Spleen (tissue), 11 donors: Measurements from ENCODE around the gene BRD4. TPM values are rescaled to one million over a fixed set of nuclear protein-coding genes. Genes with fewer than 3 reads are reported as not detected.
A peak's percentile ranks its signal among the peaks of the same experiment; 100 is the strongest.

Source experiments
- DNase-seq: peaks from one replicate; pipeline ENCODE4 v3.0.0-alpha.2; 2020
- H3K27ac ChIP-seq, 8 donors: fragments of 200-600 bp; sonication (generic) in 7 of 8; 1 replicate in 4 of 8; 2 replicates in 4 of 8; pipeline versions ENCODE4 v1.5.0 to v1.8.0; 2016 to 2021; ENCODE audit warnings: inconsistent platforms in 4 of 8, mild to moderate bottlenecking in 4 of 8, moderate library complexity in 1 of 8
- H3K27me3 ChIP-seq, 7 donors: fragments of 200-600 bp; sonication (generic) in 6 of 7; replicated peaks in 1 of 7; 1 replicate in 4 of 7; 2 replicates in 3 of 7; pipeline versions ENCODE4 v1.5.0 to v1.8.0; 2016 to 2021; ENCODE audit warnings: inconsistent platforms in 3 of 7, mild to moderate bottlenecking in 1 of 7
- H3K36me3 ChIP-seq, 6 donors: fragments of 200-600 bp; sonication (generic) in 5 of 6; 1 replicate in 4 of 6; 2 replicates in 2 of 6; pipeline versions ENCODE4 v1.5.0 to v1.8.0; 2016 to 2021; ENCODE audit warnings: inconsistent platforms in 2 of 6
- H3K4me1 ChIP-seq, 6 donors: fragments of 200-600 bp; sonication (generic) in 5 of 6; 1 replicate in 3 of 6; 2 replicates in 3 of 6; pipeline versions ENCODE4 v1.5.0 to v1.8.0; 2016 to 2021; ENCODE audit warnings: inconsistent platforms in 3 of 6
- H3K4me3 ChIP-seq, 8 donors: fragments of 200-600 bp; sonication (generic) in 7 of 8; 1 replicate in 4 of 8; 2 replicates in 4 of 8; pipeline versions ENCODE4 v1.5.0 to v1.8.0; 2016 to 2021; ENCODE audit warnings: inconsistent platforms in 4 of 8, mild to moderate bottlenecking in 4 of 8, moderate library complexity in 2 of 8
- H3K9me3 ChIP-seq, 8 donors: fragments of 200-600 bp; sonication (generic) in 7 of 8; 1 replicate in 4 of 8; 2 replicates in 4 of 8; pipeline versions ENCODE4 v1.5.0 to v1.8.0; 2016 to 2021; ENCODE audit warnings: inconsistent platforms in 4 of 8
- CTCF ChIP-seq, 11 experiments: fragments of 200-600 bp in 7 of 11; fragments of 450-650 bp in 4 of 11; sonication (generic) in 4 of 11; IDR thresholded peaks in 8 of 11; conservative IDR thresholded peaks in 3 of 11; 1 replicate in 7 of 11; 2 replicates in 4 of 11; pipeline versions ENCODE4 v1.4.0 to v1.8.0; 2016 to 2021; ENCODE audit warnings: antibody characterized with exemption in 11 of 11, inconsistent platforms in 4 of 11, mild to moderate bottlenecking in 1 of 11
- POLR2A ChIP-seq, 3 donors: fragments of 450-650 bp; IDR thresholded peaks; one replicate each; pipeline ENCODE4 v1.5.1; 2017; ENCODE audit warnings: antibody characterized with exemption in 3 of 3, mild to moderate bottlenecking in 1 of 3
- POLR2AphosphoS5 ChIP-seq, 3 donors: sonication (generic); formaldehyde crosslinking; IDR thresholded peaks; one replicate each; pipeline ENCODE4 v1.5.1; 2017; ENCODE audit warnings: antibody characterized with exemption in 3 of 3
- WGBS, 5 donors: extraction: QIAGEN DNeasy Blood & Tissue Kit in 3 of 5; methylation state at CpG; one replicate each; pipeline versions ENCODE4 v1.1.5 to v1.1.7; 2013 to 2018; 5-methylcytosine and 5-hydroxymethylcytosine counted together
- intact Hi-C: fragments of 100-400 bp; cut with DNase I; formaldehyde crosslinking; loops from one replicate; pipeline ENCODE4 v1.15.0; 2023; ENCODE audit warnings: low total_unique reads
- polyA plus RNA-seq, 3 donors: library from polyadenylated mRNA; stranded (reverse); fragments of 200-250 nt; gene quantifications; one replicate each; pipeline ENCODE4 v1.2.1, GENCODE V29; 2013
- total RNA-seq, 7 donors: library from RNA; depleted of rRNA in 3 of 7; stranded (reverse); fragments of >200 nt in 3 of 7; fragmentation: NEBNext Ultra II Directional in 4 of 7; extraction: Animal tissue kit (Norgen Biotek cat#: 25700) in 4 of 7; gene quantifications; one replicate each; pipeline versions ENCODE4 v1.1.0 to v1.2.1, GENCODE V29; 2016 to 2021
- donor health status: healthy with polysubstance abuse.
- donor health status: DM: no; HTN: no; CAD: no; lungs with moderate emphysema.
- donor health status: DM: no; HTN: no; CAD: no.
- donor health status: Bipolar disorder and iron deficiency.
- donor health status: healthy.
- donor health status: DM: no; HTN: no; CAD: no.
- donor health status: DM: yes; HTN: yes; CAD: no.

The BRD4 gene
- total and polyA plus RNA-seq, 10 donors, result 10.3 to 146 (median 68.0) TPM

DNA sequence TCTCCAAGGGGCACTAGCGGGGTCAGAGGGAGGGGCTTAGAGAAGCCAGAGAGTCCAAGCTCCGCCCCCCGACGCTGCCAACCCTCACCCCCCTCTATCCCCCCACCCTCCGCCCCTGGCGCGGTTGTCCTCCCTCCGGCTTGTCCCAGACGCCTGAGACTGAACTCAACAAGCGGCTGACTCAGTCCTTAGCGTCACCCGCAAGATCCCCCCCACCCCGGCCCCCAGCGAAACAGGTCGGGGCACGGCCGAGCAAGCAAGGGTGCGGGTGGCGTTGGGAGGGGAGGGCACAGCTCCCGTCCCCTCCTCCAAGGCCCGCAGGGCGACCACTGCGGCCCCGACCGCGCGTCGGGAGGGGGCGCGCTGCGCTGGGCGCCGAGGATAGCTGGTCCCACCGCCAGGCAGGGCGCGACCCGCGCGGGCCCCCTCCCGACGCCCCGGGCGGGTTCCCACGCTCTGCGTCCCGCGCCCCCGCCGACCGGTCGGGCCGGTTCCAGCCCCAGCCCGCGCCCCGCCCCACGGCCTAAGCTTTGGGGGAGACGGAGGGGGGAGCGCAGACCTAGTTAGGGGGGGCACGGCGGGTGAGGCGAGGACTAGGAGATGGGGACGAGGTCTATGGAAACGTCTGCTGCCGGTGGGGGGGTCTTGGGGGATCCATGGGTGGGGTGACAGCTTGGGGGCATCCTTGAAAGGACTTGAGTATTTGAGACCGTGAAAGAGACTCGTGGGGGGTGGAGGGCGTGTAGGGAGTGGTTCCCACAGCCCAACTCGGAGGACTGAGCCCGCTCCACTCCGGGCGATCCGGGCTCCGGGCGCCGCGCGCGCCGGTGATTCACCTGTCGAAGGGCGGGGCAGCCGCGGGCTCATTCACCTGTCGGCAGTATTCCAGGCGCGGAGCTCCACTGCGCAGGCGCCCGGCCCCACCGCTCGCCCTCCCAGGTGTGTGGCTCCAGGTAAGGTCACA is 136.7 kb downstream of the BRD4 start:
- H3K9me3 ChIP-seq, result no peaks in the 10 kb centered on the region
- intact Hi-C loops, result no loop called here
- H3K27ac ChIP-seq, result peak overlapping the region in 4 of 8 donors; percentile 46 to 74 (median 65)
- 5 to 12% (median 10%) methylated on average over 45 to 90 of the region's 91 CpGs for WGBS, 5 donors
- peaks cover 0 to 67% (median 45%) of the 10 kb centered on the region in 6 donors for H3K4me1 ChIP-seq
- no peak for DNase-seq
- peaks cover 0 to 19% (median 0%) of the 10 kb centered on the region in 6 donors for H3K36me3 ChIP-seq
- H3K27me3 ChIP-seq, result peaks cover 2 to 96% (median 42%) of the 10 kb centered on the region in 7 donors
- peak overlapping the region in 4 of 8 donors; percentile 21 to 60 (median 25) for H3K4me3 ChIP-seq
- TF ChIP-seq POLR2AphosphoS5 (IDR thresholded peaks at IDR 0.05), result peak in 2 of 3 donors; percentile 15 to 24
- TF ChIP-seq POLR2A (IDR thresholded peaks at IDR 0.05), result no peak
- TF ChIP-seq CTCF (IDR thresholded peaks at IDR 0.05 in 8 of 11, conservative IDR thresholded peaks at IDR 0.05 in 3 of 11), result peak in 1 of 11 experiments; percentile 19

- H3K4me3 ChIP-seq, result peak overlapping the region in 3 of 8 donors; percentile 21 to 60 (median 29)
- H3K27me3 ChIP-seq, result peaks cover 2 to 89% (median 35%) of the 10 kb centered on the region in 7 donors
- intact Hi-C loops, result no loop called here
- H3K36me3 ChIP-seq, result peaks cover 0 to 19% (median 0%) of the 10 kb centered on the region in 6 donors
- H3K4me1 ChIP-seq, result peaks cover 0 to 60% (median 39%) of the 10 kb centered on the region in 6 donors
- H3K9me3 ChIP-seq, result no peaks in the 10 kb centered on the region
- WGBS, 5 donors, result 42 to 62% (median 44%) methylated on average over 6 of the region's 6 CpGs
- no peak for DNase-seq
- peak overlapping the region in 5 of 8 donors; percentile 9 to 74 (median 63) for H3K27ac ChIP-seq
- TF ChIP-seq POLR2A (IDR thresholded peaks at IDR 0.05), result no peak
- TF ChIP-seq POLR2AphosphoS5 (IDR thresholded peaks at IDR 0.05), result no peak
- no peak for TF ChIP-seq CTCF (IDR thresholded peaks at IDR 0.05 in 8 of 11, conservative IDR thresholded peaks at IDR 0.05 in 3 of 11)
Measured at GRCh38 chr19:15194938-15195337, 137.4 kb downstream of the BRD4 start.

- Histone ChIP-seq H3K4me3 (no peak overlapping the region), H3K27ac (no peak overlapping the region), H3K9me3 (no peaks in the 10 kb centered on the region), H3K36me3 (peaks cover 0 to 45% (median 3%) of the 10 kb centered on the region in 6 donors), H3K27me3 (peaks cover 0 to 59% (median 26%) of the 10 kb centered on the region in 7 donors), H3K4me1 (peaks cover 0 to 30% (median 21%) of the 10 kb centered on the region in 6 donors)
- DNase-seq, result no peak
- 89 to 100% (median 94%) methylated on average over 1 to 18 of the region's 18 CpGs for WGBS, 5 donors
- TF ChIP-seq POLR2A (IDR thresholded peaks at IDR 0.05) (no peak), CTCF (IDR thresholded peaks at IDR 0.05 in 8 of 11, conservative IDR thresholded peaks at IDR 0.05 in 3 of 11) (no peak), POLR2AphosphoS5 (IDR thresholded peaks at IDR 0.05) (no peak)
- intact Hi-C loops, result no loop called here
Measured at GRCh38 chr19:15191982-15192381, 140.4 kb downstream of the BRD4 start.

- intact Hi-C loops, result no loop called here
- Histone ChIP-seq H3K27ac (no peak overlapping the region), H3K36me3 (peaks cover 0 to 50% (median 3%) of the 10 kb centered on the region in 6 donors), H3K4me3 (no peak overlapping the region), H3K27me3 (peaks cover 0 to 55% (median 23%) of the 10 kb centered on the region in 7 donors), H3K9me3 (no peaks in the 10 kb centered on the region), H3K4me1 (peaks cover 0 to 26% (median 17%) of the 10 kb centered on the region in 6 donors)
- WGBS, 5 donors, result 88 to 95% (median 92%) methylated on average over 13 to 18 of the region's 18 CpGs
- no peak for TF ChIP-seq POLR2AphosphoS5 (IDR thresholded peaks at IDR 0.05)
- no peak for TF ChIP-seq CTCF (IDR thresholded peaks at IDR 0.05 in 8 of 11, conservative IDR thresholded peaks at IDR 0.05 in 3 of 11)
- no peak for TF ChIP-seq POLR2A (IDR thresholded peaks at IDR 0.05)
- DNase-seq, result no peak
Measured at GRCh38 chr19:15191514-15191913, 140.8 kb downstream of the BRD4 start.
